HepG2 (cell line): ENCODE results near the gene FXYD5. TPM values are rescaled to one million over a fixed set of nuclear protein-coding genes. Genes with fewer than 3 reads are reported as not detected.

ENCODE experiments used
- ATAC-seq: fragments of 200-7000 bp; cut with Tn5 transposase; 3 replicates; pipeline ENCODE4 v1.9.1; 2020; ENCODE audit warnings: mild to moderate bottlenecking, moderate library complexity
- BruUV-seq: library from RNA; stranded (reverse); fragments of 400-500 nt; replicated peaks from 2 replicates; lab custom pipeline; 2021; lab: Mats Ljungman, UMichigan
- CTCF ChIA-PET: fragments of 300-600 bp; formaldehyde crosslinking; extraction: SDS; loops from one replicate; lab custom pipeline; 2021; ENCODE audit warnings: low total read pairs, inconsistent platforms, low intra/inter-chr PET ratio; lab: Yijun Ruan, JAX
- POLR2A ChIA-PET: fragments of 350-600 bp; sonication (Branson Sonifier 250); formaldehyde crosslinking; loops from one replicate; lab custom pipeline; 2020; ENCODE audit warnings: antibody characterized with exemption, inconsistent platforms; lab: Yijun Ruan, JAX
- DNase-seq: peaks from one replicate; pipeline ENCODE4 v3.0.0-alpha.2; 2015; ENCODE audit warnings: low spot score
- FAIRE-seq: peaks from 3 replicates; lab custom pipeline; 2011; peaks lifted over from hg19 to GRCh38; lab: Jason Lieb, UNC
- H2AFZ ChIP-seq: one replicate; pipeline ENCODE4 v1.6.1; 2011; ENCODE audit warnings: low read length, inconsistent platforms
- H3K27ac ChIP-seq: fragments of 300-600 bp; 3 replicates; pipeline ENCODE4 v1.8.0; 2011; ENCODE audit warnings: mixed run types, mild to moderate bottlenecking, mixed read lengths, low read length, inconsistent platforms; ENCODE audit not compliant: insufficient read depth; ENCODE audit errors: extremely low read length
- H3K27me3 ChIP-seq, 2 experiments: fragments of 200-600 bp in 1 of 2; 2 replicates in 1 of 2; 3 replicates in 1 of 2; pipeline versions ENCODE4 v1.6.0 to v1.8.0; 2011; ENCODE audit warnings: low read length in 2 of 2, mild to moderate bottlenecking in 2 of 2, moderate library complexity in 2 of 2, inconsistent platforms in 1 of 2; ENCODE audit not compliant: insufficient read depth in 2 of 2, control insufficient read depth in 1 of 2
- H3K36me3 ChIP-seq, 2 experiments: fragments of 200-600 bp in 1 of 2; replicated peaks in 1 of 2; 2 replicates in 1 of 2; 3 replicates in 1 of 2; pipeline versions ENCODE4 v1.5.1 to v1.8.0; 2011; ENCODE audit warnings: low read length in 2 of 2, inconsistent platforms in 1 of 2; ENCODE audit not compliant: insufficient read depth in 2 of 2, control insufficient read depth in 1 of 2
- H3K4me1 ChIP-seq: 2 replicates; pipeline ENCODE4 v1.5.1; 2012; ENCODE audit warnings: low read length, inconsistent platforms; ENCODE audit not compliant: insufficient read depth
- H3K4me2 ChIP-seq: 2 replicates; pipeline ENCODE4 v1.6.0; 2011; ENCODE audit warnings: low read depth, low read length, inconsistent platforms
- H3K4me3 ChIP-seq, 3 experiments: fragments of 200-600 bp in 1 of 3; sonication (generic), shearing (Covaris generic) in 1 of 3; replicated peaks in 1 of 3; 2 replicates each; pipeline ENCODE4 v1.5.1; 2011 to 2016; ENCODE audit warnings: low read length in 3 of 3, inconsistent platforms in 2 of 3, low read depth in 2 of 3, mild to moderate bottlenecking in 2 of 3, control low read depth in 1 of 3, mixed read lengths in 1 of 3; ENCODE audit not compliant: insufficient read depth in 1 of 3
- H3K79me2 ChIP-seq: one replicate; pipeline ENCODE4 v1.6.1; 2011; ENCODE audit warnings: low read length, inconsistent platforms; ENCODE audit not compliant: insufficient read depth
- H3K9ac ChIP-seq: 2 replicates; pipeline ENCODE4 v1.6.0; 2011; ENCODE audit warnings: mild to moderate bottlenecking, low read depth, low read length, inconsistent platforms; ENCODE audit not compliant: insufficient read depth
- H3K9me3 ChIP-seq: 2 replicates; pipeline ENCODE4 v1.5.1; 2012; ENCODE audit warnings: mild to moderate bottlenecking, low read length
- H4K20me1 ChIP-seq: 2 replicates; pipeline ENCODE4 v1.6.0; 2011; ENCODE audit warnings: inconsistent platforms, mild to moderate bottlenecking, low read length, moderate library complexity; ENCODE audit not compliant: insufficient read depth
- NR2F2 ChIP-seq: IDR thresholded peaks from 2 replicates; pipeline ENCODE4 v1.6.1; 2012; ENCODE audit warnings: low read depth, inconsistent platforms, borderline replicate concordance
- RAD51 ChIP-seq: fragments of 450-650 bp; IDR thresholded peaks from 2 replicates; pipeline ENCODE4 v1.6.1; 2016; ENCODE audit warnings: borderline replicate concordance
- THAP11 ChIP-seq: IDR thresholded peaks from 2 replicates; pipeline ENCODE4 v1.6.1; 2016; ENCODE audit warnings: missing biosample characterization, missing genetic modification reagents
- ZFP90 ChIP-seq: sonication (generic); formaldehyde crosslinking; IDR thresholded peaks from 2 replicates; pipeline ENCODE4 v1.8.0; 2022; ENCODE audit warnings: missing genetic modification reagents, mild to moderate bottlenecking, inconsistent platforms, borderline replicate concordance
- ZNF101 ChIP-seq: sonication (generic); formaldehyde crosslinking; IDR thresholded peaks from 2 replicates; pipeline ENCODE4 v1.4.0; 2020; ENCODE audit warnings: mild to moderate bottlenecking, low read depth, missing genetic modification reagents, borderline replicate concordance
- ZNF383 ChIP-seq: sonication (generic); formaldehyde crosslinking; IDR thresholded peaks from 2 replicates; pipeline ENCODE4 v1.4.0; 2020; ENCODE audit warnings: missing genetic modification reagents, mild to moderate bottlenecking, borderline replicate concordance
- ZNF432 ChIP-seq: sonication (generic); formaldehyde crosslinking; IDR thresholded peaks from 2 replicates; pipeline ENCODE4 v1.5.0; 2020; ENCODE audit warnings: missing genetic modification reagents, mild to moderate bottlenecking, borderline replicate concordance
- WGBS: methylation state at CpG from one replicate; pipeline ENCODE4 v1.1.6; 2017; ENCODE audit warnings: low lambda C conversion rate; 5-methylcytosine and 5-hydroxymethylcytosine counted together
- in situ Hi-C: cut with HindIII; loops from 2 replicates; pipeline ENCODE4 v1.10.0; 2017; ENCODE audit warnings: low pct_unique_long_range_greater_than_20kb; ENCODE audit not compliant: extremely low pct_ligation_motif_present
- intact Hi-C: fragments of 100-400 bp; cut with micrococcal nuclease; formaldehyde crosslinking; loops from one replicate; pipeline ENCODE4 v1.10.0; 2022; ENCODE audit not compliant: unreplicated experiment
- polyA plus RNA-seq, 8 experiments: library from polyadenylated mRNA; depleted of rRNA in 3 of 8; stranded (reverse) in 7 of 8; unstranded in 1 of 8; fragments of >200 nt; fragmentation: Illumina TruSeq in 4 of 8; extraction: Trizol in 4 of 8; gene quantifications; 2 replicates each; pipeline versions ENCODE4 v1.2.1 to v1.2.3, GENCODE V29; 2011 to 2016; ENCODE audit warnings: low read depth in 4 of 8, missing spikeins in 1 of 8, mixed read lengths in 1 of 8; ENCODE audit not compliant: insufficient read depth in 1 of 8
- total RNA-seq, 5 experiments: library from RNA; depleted of rRNA; stranded (reverse); fragments of >200 nt; fragmentation: Illumina TruSeq; extraction: Trizol; gene quantifications; 2 replicates each; pipeline ENCODE4 v1.2.3, GENCODE V29; 2016; ENCODE audit warnings: low read depth in 1 of 5
- TF ChIP-seq, protein P1 (sequence below): sonication (generic); formaldehyde crosslinking; IDR thresholded peaks from 2 replicates; pipeline ENCODE4 v1.5.1; 2020; ENCODE audit warnings: mild to moderate bottlenecking, missing genetic modification reagents, borderline replicate concordance
- TF ChIP-seq, protein P2 (sequence below): sonication (generic); formaldehyde crosslinking; IDR thresholded peaks from 2 replicates; pipeline ENCODE4 v1.4.0; 2020; ENCODE audit warnings: missing genetic modification reagents
- TF ChIP-seq, protein P3 (sequence below): sonication (generic); formaldehyde crosslinking; IDR thresholded peaks from 2 replicates; pipeline ENCODE4 v1.4.0; 2020; ENCODE audit warnings: missing genetic modification reagents

Gene FXYD5
- total and polyA plus RNA-seq, 2 of the 13 experiments (the other 11 are each of a cell fraction or from before 2014, with no cell fraction given), result 0.65 TPM; not detected in 1

DNA sequence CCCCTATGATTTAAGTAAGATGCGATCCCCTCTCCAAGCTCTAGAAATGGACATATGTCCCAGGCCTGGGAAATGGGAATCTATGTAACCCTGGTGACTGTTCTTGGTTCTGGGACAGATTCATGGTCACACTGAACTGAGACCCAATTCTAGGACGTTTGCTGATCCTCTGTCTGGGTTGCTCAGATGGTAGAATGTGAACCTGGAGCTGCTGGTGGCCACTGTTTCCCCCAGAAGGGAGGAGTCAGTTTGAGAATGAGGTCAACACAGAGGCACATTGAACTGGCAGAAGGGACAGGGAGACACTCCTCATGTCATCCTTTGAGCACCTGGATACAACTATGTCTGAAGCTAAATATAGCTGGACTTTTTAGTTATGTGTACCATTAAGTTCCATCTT, 44.9 kb downstream of the FXYD5 start:
- Histone ChIP-seq H3K4me3 (no peak overlapping the region), H3K79me2 (no peaks in the 10 kb centered on the region), H3K4me2 (no peak overlapping the region), H3K9me3 (no peaks in the 10 kb centered on the region), H4K20me1 (no peaks in the 10 kb centered on the region), H3K9ac (no peak overlapping the region), H3K27me3 (peaks cover 1 to 7% of the 10 kb centered on the region in 2 experiments; a peak in 2 of 5 replicates), H3K4me1 (peaks cover 9% of the 10 kb centered on the region; the same call in 1 of the 2 replicates), H3K36me3 (no peaks in the 10 kb centered on the region), H2AFZ (no peak overlapping the region), H3K27ac (no peak overlapping the region)
- TF ChIP-seq, protein P1, sequence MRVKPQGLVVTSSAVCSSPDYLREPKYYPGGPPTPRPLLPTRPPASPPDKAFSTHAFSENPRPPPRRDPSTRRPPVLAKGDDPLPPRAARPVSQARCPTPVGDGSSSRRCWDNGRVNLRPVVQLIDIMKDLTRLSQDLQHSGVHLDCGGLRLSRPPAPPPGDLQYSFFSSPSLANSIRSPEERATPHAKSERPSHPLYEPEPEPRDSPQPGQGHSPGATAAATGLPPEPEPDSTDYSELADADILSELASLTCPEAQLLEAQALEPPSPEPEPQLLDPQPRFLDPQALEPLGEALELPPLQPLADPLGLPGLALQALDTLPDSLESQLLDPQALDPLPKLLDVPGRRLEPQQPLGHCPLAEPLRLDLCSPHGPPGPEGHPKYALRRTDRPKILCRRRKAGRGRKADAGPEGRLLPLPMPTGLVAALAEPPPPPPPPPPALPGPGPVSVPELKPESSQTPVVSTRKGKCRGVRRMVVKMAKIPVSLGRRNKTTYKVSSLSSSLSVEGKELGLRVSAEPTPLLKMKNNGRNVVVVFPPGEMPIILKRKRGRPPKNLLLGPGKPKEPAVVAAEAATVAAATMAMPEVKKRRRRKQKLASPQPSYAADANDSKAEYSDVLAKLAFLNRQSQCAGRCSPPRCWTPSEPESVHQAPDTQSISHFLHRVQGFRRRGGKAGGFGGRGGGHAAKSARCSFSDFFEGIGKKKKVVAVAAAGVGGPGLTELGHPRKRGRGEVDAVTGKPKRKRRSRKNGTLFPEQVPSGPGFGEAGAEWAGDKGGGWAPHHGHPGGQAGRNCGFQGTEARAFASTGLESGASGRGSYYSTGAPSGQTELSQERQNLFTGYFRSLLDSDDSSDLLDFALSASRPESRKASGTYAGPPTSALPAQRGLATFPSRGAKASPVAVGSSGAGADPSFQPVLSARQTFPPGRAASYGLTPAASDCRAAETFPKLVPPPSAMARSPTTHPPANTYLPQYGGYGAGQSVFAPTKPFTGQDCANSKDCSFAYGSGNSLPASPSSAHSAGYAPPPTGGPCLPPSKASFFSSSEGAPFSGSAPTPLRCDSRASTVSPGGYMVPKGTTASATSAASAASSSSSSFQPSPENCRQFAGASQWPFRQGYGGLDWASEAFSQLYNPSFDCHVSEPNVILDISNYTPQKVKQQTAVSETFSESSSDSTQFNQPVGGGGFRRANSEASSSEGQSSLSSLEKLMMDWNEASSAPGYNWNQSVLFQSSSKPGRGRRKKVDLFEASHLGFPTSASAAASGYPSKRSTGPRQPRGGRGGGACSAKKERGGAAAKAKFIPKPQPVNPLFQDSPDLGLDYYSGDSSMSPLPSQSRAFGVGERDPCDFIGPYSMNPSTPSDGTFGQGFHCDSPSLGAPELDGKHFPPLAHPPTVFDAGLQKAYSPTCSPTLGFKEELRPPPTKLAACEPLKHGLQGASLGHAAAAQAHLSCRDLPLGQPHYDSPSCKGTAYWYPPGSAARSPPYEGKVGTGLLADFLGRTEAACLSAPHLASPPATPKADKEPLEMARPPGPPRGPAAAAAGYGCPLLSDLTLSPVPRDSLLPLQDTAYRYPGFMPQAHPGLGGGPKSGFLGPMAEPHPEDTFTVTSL (CRISPR knock-in tag), result no peak
- TF ChIP-seq ZNF432 (CRISPR knock-in tag) (no peak), ZNF383 (no peak), RAD51 (no peak), NR2F2 (no peak), ZNF101 (CRISPR knock-in tag) (no peak), ZFP90 (CRISPR knock-in tag) (no peak), THAP11 (CRISPR knock-in tag) (no peak)
- TF ChIP-seq, protein P2, sequence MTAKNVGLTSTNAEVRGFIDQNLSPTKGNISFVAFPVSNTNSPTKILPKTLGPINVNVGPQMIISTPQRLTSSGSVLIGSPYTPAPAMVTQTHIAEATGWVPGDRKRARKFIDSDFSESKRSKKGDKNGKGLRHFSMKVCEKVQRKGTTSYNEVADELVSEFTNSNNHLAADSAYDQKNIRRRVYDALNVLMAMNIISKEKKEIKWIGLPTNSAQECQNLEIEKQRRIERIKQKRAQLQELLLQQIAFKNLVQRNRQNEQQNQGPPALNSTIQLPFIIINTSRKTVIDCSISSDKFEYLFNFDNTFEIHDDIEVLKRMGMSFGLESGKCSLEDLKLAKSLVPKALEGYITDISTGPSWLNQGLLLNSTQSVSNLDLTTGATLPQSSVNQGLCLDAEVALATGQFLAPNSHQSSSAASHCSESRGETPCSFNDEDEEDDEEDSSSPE (CRISPR knock-in tag), result no peak
- TF ChIP-seq, protein P3, sequence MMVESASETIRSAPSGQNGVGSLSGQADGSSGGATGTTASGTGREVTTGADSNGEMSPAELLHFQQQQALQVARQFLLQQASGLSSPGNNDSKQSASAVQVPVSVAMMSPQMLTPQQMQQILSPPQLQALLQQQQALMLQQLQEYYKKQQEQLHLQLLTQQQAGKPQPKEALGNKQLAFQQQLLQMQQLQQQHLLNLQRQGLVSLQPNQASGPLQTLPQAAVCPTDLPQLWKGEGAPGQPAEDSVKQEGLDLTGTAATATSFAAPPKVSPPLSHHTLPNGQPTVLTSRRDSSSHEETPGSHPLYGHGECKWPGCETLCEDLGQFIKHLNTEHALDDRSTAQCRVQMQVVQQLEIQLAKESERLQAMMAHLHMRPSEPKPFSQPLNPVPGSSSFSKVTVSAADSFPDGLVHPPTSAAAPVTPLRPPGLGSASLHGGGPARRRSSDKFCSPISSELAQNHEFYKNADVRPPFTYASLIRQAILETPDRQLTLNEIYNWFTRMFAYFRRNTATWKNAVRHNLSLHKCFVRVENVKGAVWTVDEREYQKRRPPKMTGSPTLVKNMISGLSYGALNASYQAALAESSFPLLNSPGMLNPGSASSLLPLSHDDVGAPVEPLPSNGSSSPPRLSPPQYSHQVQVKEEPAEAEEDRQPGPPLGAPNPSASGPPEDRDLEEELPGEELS, result no peak
- WGBS, result 44% methylated on average over 2 of the region's 2 CpGs
- intact Hi-C loops, result no loop called here
- ATAC-seq (no peak), FAIRE-seq (no peak), DNase-seq (no peak)
- ChIA-PET CTCF (no interaction called here), POLR2A (no interaction called here)
- BruUV-seq, result no TSS peak
- in situ Hi-C loops, result no loop called here
